HepG2 (cell line): Measurements from ENCODE around the gene CRIM1. TPM values are rescaled to one million over a fixed set of nuclear protein-coding genes. Genes with fewer than 3 reads are reported as not detected.

Experiments used
- ATF7-NPFF ChIP-seq: sonication (generic); formaldehyde crosslinking; IDR thresholded peaks from 2 replicates; pipeline ENCODE4 v1.8.1; 2023; ENCODE audit warnings: mild to moderate bottlenecking, low read depth, missing genetic modification reagents, moderate library complexity
- DPF2 ChIP-seq: sonication (generic); formaldehyde crosslinking; IDR thresholded peaks from 2 replicates; pipeline ENCODE4 v1.4.0; 2020; ENCODE audit warnings: mild to moderate bottlenecking, low read depth, missing genetic modification reagents, borderline replicate concordance
- EEA1 ChIP-seq: sonication (generic); formaldehyde crosslinking; IDR thresholded peaks from 2 replicates; pipeline ENCODE4 v1.5.1; 2020; ENCODE audit warnings: mild to moderate bottlenecking, missing genetic modification reagents, borderline replicate concordance
- EHMT2 ChIP-seq: fragments of 200-600 bp; sonication (generic); IDR thresholded peaks from 2 replicates; pipeline ENCODE4 v1.7.0; 2017; ENCODE audit warnings: antibody characterized with exemption, low read depth, low read length, borderline replicate concordance
- IRX3 ChIP-seq: sonication (generic); formaldehyde crosslinking; IDR thresholded peaks from 2 replicates; pipeline ENCODE4 v1.8.1; 2023; ENCODE audit warnings: mild to moderate bottlenecking, low read depth, missing genetic modification reagents, borderline replicate concordance
- JDP2 ChIP-seq: sonication (generic); formaldehyde crosslinking; IDR thresholded peaks from 2 replicates; pipeline ENCODE4 v1.8.1; 2022; ENCODE audit warnings: missing genetic modification reagents, borderline replicate concordance
- KAT2B ChIP-seq: fragments of 150-350 bp; IDR thresholded peaks from 2 replicates; pipeline ENCODE4 v1.6.1; 2014; ENCODE audit warnings: low read depth, low read length, borderline replicate concordance
- MYNN ChIP-seq: sonication (generic); formaldehyde crosslinking; IDR thresholded peaks from 2 replicates; pipeline ENCODE4 v1.4.0; 2020; ENCODE audit warnings: mild to moderate bottlenecking, low read depth, missing genetic modification reagents
- NCOA1 ChIP-seq: sonication (generic); formaldehyde crosslinking; IDR thresholded peaks from 2 replicates; pipeline ENCODE4 v1.9.0; 2021; ENCODE audit warnings: missing genetic modification reagents
- NR2F2 ChIP-seq: IDR thresholded peaks from 2 replicates; pipeline ENCODE4 v1.6.1; 2012; ENCODE audit warnings: low read depth, inconsistent platforms, borderline replicate concordance
- RBM39 ChIP-seq: fragments of 200-400 bp; formaldehyde crosslinking; IDR thresholded peaks from one replicate; pipeline ENCODE4 v1.6.1; 2018; ENCODE audit warnings: antibody characterized with exemption, mild to moderate bottlenecking, low read depth, low read length; ENCODE audit not compliant: poor library complexity, severe bottlenecking
- SATB2 ChIP-seq: sonication (generic); formaldehyde crosslinking; IDR thresholded peaks from 2 replicates; pipeline ENCODE4 v1.5.0; 2020; ENCODE audit warnings: missing genetic modification reagents
- ZBTB20 ChIP-seq: sonication (generic); formaldehyde crosslinking; IDR thresholded peaks from 2 replicates; pipeline ENCODE4 v1.8.1; 2023; ENCODE audit warnings: missing genetic modification reagents, low read depth, mild to moderate bottlenecking, borderline replicate concordance
- ZNF264 ChIP-seq: sonication (generic); formaldehyde crosslinking; IDR thresholded peaks from 2 replicates; pipeline ENCODE4 v1.4.0; 2020; ENCODE audit warnings: missing genetic modification reagents
- ZNF558 ChIP-seq: sonication (generic); formaldehyde crosslinking; IDR thresholded peaks from 2 replicates; pipeline ENCODE4 v1.9.0; 2022; ENCODE audit warnings: mild to moderate bottlenecking, missing genetic modification reagents, borderline replicate concordance
- ZNF562 ChIP-seq: sonication (generic); formaldehyde crosslinking; IDR thresholded peaks from 2 replicates; pipeline ENCODE4 v1.8.0; 2022; ENCODE audit warnings: missing genetic modification reagents, borderline replicate concordance
- ZNF607 ChIP-seq: sonication (generic); formaldehyde crosslinking; IDR thresholded peaks from 2 replicates; pipeline ENCODE4 v1.5.1; 2020; ENCODE audit warnings: missing genetic modification reagents, mild to moderate bottlenecking, borderline replicate concordance
- ZNF747 ChIP-seq: sonication (generic); formaldehyde crosslinking; IDR thresholded peaks from 2 replicates; pipeline ENCODE4 v1.8.1; 2023; ENCODE audit warnings: missing genetic modification reagents, mild to moderate bottlenecking, borderline replicate concordance
- ZNF780A ChIP-seq: sonication (generic); formaldehyde crosslinking; IDR thresholded peaks from 2 replicates; pipeline ENCODE4 v1.8.0; 2022; ENCODE audit warnings: mild to moderate bottlenecking, missing genetic modification reagents, moderate library complexity
- polyA plus RNA-seq, 8 experiments: library from polyadenylated mRNA; depleted of rRNA in 3 of 8; stranded (reverse) in 7 of 8; unstranded in 1 of 8; fragments of >200 nt; fragmentation: Illumina TruSeq in 4 of 8; extraction: Trizol in 4 of 8; gene quantifications; 2 replicates each; pipeline versions ENCODE4 v1.2.1 to v1.2.3, GENCODE V29; 2011 to 2016; ENCODE audit warnings: low read depth in 4 of 8, missing spikeins in 1 of 8, mixed read lengths in 1 of 8; ENCODE audit not compliant: insufficient read depth in 1 of 8
- total RNA-seq, 5 experiments: library from RNA; depleted of rRNA; stranded (reverse); fragments of >200 nt; fragmentation: Illumina TruSeq; extraction: Trizol; gene quantifications; 2 replicates each; pipeline ENCODE4 v1.2.3, GENCODE V29; 2016; ENCODE audit warnings: low read depth in 1 of 5
- TF ChIP-seq, protein P1 (sequence below): sonication (generic); formaldehyde crosslinking; IDR thresholded peaks from 2 replicates; pipeline ENCODE4 v1.5.1; 2020; ENCODE audit warnings: missing genetic modification reagents, mild to moderate bottlenecking, borderline replicate concordance
- TF ChIP-seq, protein P2 (sequence below): sonication (generic); formaldehyde crosslinking; IDR thresholded peaks from 2 replicates; pipeline ENCODE4 v1.8.1; 2023; ENCODE audit warnings: mild to moderate bottlenecking, missing genetic modification reagents
- TF ChIP-seq, protein P3 (sequence below): sonication (generic); formaldehyde crosslinking; IDR thresholded peaks from 2 replicates; pipeline ENCODE4 v1.5.1; 2020; ENCODE audit warnings: mild to moderate bottlenecking, missing genetic modification reagents
- TF ChIP-seq, protein P4 (sequence below): sonication (generic); formaldehyde crosslinking; IDR thresholded peaks from 2 replicates; pipeline ENCODE4 v1.4.0; 2020; ENCODE audit warnings: missing genetic modification reagents

Gene CRIM1
- total and polyA plus RNA-seq, 2 of the 13 experiments (the other 11 are each of a cell fraction or from before 2014, with no cell fraction given): 39.1 to 69.9 TPM

DNA sequence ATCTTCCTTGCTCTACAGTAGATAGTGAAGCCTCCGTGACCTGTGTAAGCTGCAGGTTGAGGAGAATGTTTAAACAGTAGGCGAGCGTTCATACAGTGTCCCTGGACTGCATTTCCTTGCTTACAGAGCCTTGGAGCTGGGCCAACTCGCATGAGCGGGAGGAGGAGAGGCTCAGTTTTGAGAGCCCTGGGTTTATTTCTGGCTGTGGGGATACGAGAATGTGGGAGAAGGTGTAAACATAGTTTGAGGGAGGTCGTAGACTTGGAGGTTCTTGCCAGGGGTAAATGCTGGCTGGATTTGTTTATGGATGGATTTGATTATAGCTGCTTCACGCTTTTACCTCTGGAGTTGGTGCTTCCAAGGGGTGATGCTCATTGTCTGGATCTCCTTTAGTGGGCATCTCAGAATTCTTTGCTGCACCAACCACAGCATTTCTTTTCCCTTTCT is 20.8 kb downstream of the CRIM1 start (continued):
- TF ChIP-seq NR2F2 (no peak), ZNF264 (CRISPR knock-in tag) (no peak), ZNF562 (CRISPR knock-in tag) (no peak), MYNN (CRISPR knock-in tag) (no peak), DPF2 (CRISPR knock-in tag) (peak; percentile 46; the same call in 1 of the 2 replicates), IRX3 (CRISPR knock-in tag) (no peak), EHMT2 (no peak), SATB2 (no peak), ZBTB20 (0 out of 2 replicates have a peak, but pooled peaks have one; percentile 58), ZNF558 (CRISPR knock-in tag) (no peak), ZNF780A (CRISPR knock-in tag) (no peak), KAT2B (no peak), EEA1 (CRISPR knock-in tag) (no peak), ZNF747 (CRISPR knock-in tag) (no peak), RBM39 (no peak), NCOA1 (CRISPR knock-in tag) (no peak), ZNF607 (CRISPR knock-in tag) (no peak), ATF7-NPFF (CRISPR knock-in tag) (no peak), JDP2 (CRISPR knock-in tag) (no peak)
- TF ChIP-seq, protein P1, sequence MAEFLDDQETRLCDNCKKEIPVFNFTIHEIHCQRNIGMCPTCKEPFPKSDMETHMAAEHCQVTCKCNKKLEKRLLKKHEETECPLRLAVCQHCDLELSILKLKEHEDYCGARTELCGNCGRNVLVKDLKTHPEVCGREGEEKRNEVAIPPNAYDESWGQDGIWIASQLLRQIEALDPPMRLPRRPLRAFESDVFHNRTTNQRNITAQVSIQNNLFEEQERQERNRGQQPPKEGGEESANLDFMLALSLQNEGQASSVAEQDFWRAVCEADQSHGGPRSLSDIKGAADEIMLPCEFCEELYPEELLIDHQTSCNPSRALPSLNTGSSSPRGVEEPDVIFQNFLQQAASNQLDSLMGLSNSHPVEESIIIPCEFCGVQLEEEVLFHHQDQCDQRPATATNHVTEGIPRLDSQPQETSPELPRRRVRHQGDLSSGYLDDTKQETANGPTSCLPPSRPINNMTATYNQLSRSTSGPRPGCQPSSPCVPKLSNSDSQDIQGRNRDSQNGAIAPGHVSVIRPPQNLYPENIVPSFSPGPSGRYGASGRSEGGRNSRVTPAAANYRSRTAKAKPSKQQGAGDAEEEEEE: no peak
- TF ChIP-seq, protein P2, sequence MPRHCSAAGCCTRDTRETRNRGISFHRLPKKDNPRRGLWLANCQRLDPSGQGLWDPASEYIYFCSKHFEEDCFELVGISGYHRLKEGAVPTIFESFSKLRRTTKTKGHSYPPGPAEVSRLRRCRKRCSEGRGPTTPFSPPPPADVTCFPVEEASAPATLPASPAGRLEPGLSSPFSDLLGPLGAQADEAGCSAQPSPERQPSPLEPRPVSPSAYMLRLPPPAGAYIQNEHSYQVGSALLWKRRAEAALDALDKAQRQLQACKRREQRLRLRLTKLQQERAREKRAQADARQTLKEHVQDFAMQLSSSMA (CRISPR knock-in tag): no peak
- TF ChIP-seq, protein P3, sequence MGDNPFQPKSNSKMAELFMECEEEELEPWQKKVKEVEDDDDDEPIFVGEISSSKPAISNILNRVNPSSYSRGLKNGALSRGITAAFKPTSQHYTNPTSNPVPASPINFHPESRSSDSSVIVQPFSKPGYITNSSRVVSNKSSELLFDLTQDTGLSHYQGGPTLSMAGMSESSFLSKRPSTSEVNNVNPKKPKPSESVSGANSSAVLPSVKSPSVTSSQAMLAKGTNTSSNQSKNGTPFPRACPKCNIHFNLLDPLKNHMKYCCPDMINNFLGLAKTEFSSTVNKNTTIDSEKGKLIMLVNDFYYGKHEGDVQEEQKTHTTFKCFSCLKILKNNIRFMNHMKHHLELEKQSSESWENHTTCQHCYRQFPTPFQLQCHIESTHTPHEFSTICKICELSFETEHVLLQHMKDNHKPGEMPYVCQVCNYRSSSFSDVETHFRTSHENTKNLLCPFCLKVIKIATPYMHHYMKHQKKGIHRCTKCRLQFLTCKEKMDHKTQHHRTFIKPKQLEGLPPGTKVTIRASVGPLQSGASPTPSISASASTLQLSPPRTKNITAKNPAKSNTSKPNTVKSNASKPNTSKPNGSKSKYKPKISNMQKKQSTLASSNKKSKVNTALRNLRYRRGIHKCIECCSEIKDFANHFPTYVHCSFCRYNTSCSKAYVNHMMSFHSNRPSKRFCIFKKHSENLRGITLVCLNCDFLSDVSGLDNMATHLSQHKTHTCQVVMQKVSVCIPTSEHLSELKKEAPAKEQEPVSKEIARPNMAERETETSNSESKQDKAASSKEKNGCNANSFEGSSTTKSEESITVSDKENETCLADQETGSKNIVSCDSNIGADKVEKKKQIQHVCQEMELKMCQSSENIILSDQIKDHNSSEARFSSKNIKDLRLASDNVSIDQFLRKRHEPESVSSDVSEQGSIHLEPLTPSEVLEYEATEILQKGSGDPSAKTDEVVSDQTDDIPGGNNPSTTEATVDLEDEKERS: peak; percentile 45; the same call in 1 of the 2 replicates
- TF ChIP-seq, protein P4, sequence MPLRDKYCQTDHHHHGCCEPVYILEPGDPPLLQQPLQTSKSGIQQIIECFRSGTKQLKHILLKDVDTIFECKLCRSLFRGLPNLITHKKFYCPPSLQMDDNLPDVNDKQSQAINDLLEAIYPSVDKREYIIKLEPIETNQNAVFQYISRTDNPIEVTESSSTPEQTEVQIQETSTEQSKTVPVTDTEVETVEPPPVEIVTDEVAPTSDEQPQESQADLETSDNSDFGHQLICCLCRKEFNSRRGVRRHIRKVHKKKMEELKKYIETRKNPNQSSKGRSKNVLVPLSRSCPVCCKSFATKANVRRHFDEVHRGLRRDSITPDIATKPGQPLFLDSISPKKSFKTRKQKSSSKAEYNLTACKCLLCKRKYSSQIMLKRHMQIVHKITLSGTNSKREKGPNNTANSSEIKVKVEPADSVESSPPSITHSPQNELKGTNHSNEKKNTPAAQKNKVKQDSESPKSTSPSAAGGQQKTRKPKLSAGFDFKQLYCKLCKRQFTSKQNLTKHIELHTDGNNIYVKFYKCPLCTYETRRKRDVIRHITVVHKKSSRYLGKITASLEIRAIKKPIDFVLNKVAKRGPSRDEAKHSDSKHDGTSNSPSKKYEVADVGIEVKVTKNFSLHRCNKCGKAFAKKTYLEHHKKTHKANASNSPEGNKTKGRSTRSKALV (CRISPR knock-in tag): no peak
